WTC11 (cell line): Measurements from ENCODE around the gene HOMER2. TPM values are rescaled to one million over a fixed set of nuclear protein-coding genes. Genes with fewer than 3 reads are reported as not detected.

Source experiments
- ATAC-seq: fragments of 200-7000 bp; cut with Tn5 transposase; 2 replicates; pipeline ENCODE4 v1.10.0; 2021; ENCODE audit warnings: mild to moderate bottlenecking, moderate library complexity
- CTCF ChIA-PET: fragments of 300-600 bp; sonication (Branson Sonifier 250); formaldehyde crosslinking; loops from one replicate; lab custom pipeline; 2021; ENCODE audit warnings: antibody characterized with exemption; lab: Charles Lee
- POLR2A ChIA-PET: fragments of 350-600 bp; sonication (Branson Sonifier 250); formaldehyde crosslinking; loops from one replicate; lab custom pipeline; 2021; ENCODE audit warnings: antibody characterized with exemption; lab: Charles Lee
- DNase-seq: peaks from one replicate; pipeline ENCODE4 v3.0.0; 2021; ENCODE audit warnings: low spot score
- H3K27ac Mint-ChIP-seq: 2 replicates; pipeline ENCODE4 v1.8.0; 2021; ENCODE audit warnings: mixed read lengths
- H3K27me3 Mint-ChIP-seq: 2 replicates; pipeline ENCODE4 v1.8.0; 2021; ENCODE audit warnings: low read depth, mild to moderate bottlenecking, moderate library complexity, mixed read lengths
- H3K36me3 Mint-ChIP-seq: 2 replicates; pipeline ENCODE4 v1.8.0; 2021; ENCODE audit warnings: mixed read lengths
- H3K4me1 Mint-ChIP-seq: 2 replicates; pipeline ENCODE4 v1.8.0; 2022; ENCODE audit warnings: mixed read lengths
- H3K4me3 Mint-ChIP-seq: 2 replicates; pipeline ENCODE4 v1.8.0; 2021; ENCODE audit warnings: mild to moderate bottlenecking, moderate library complexity, mixed read lengths
- H3K9me3 Mint-ChIP-seq: 2 replicates; pipeline ENCODE4 v1.8.0; 2021; ENCODE audit warnings: mixed read lengths
- ATF2 ChIP-seq: sonication (generic); formaldehyde crosslinking; IDR thresholded peaks from 2 replicates; pipeline ENCODE4 v1.8.1; 2022; ENCODE audit warnings: low read depth, missing genetic modification reagents, borderline replicate concordance
- ATF3 ChIP-seq: sonication (generic); formaldehyde crosslinking; conservative IDR thresholded peaks from 2 replicates; pipeline ENCODE4 v1.8.1; 2022; ENCODE audit warnings: mild to moderate bottlenecking, missing genetic modification reagents
- CBFB ChIP-seq: sonication (generic); formaldehyde crosslinking; IDR thresholded peaks from 2 replicates; pipeline ENCODE4 v1.8.1; 2022; ENCODE audit warnings: mild to moderate bottlenecking, low read depth, missing genetic modification reagents
- FOXJ3 ChIP-seq: sonication (generic); formaldehyde crosslinking; IDR thresholded peaks from 2 replicates; pipeline ENCODE4 v1.9.0; 2021; ENCODE audit warnings: missing genetic modification reagents, mild to moderate bottlenecking, borderline replicate concordance
- KAT7 ChIP-seq: sonication (generic); formaldehyde crosslinking; IDR thresholded peaks from 2 replicates; pipeline ENCODE4 v1.8.1; 2023; ENCODE audit warnings: missing genetic modification reagents, mild to moderate bottlenecking, borderline replicate concordance
- PRDM15 ChIP-seq: sonication (generic); formaldehyde crosslinking; IDR thresholded peaks from 2 replicates; pipeline ENCODE4 v1.8.0; 2022; ENCODE audit warnings: missing genetic modification reagents
- RELA ChIP-seq: sonication (generic); formaldehyde crosslinking; IDR thresholded peaks from 2 replicates; pipeline ENCODE4 v1.8.1; 2022; ENCODE audit warnings: missing genetic modification reagents, mild to moderate bottlenecking, borderline replicate concordance
- RORB ChIP-seq: fragments of 250-450 bp; sonication (Bioruptor Pico); IDR thresholded peaks from 2 replicates; pipeline ENCODE4 v1.9.0; 2021; ENCODE audit warnings: mild to moderate bottlenecking
- SOX15 ChIP-seq: fragments of 250-450 bp; sonication (Bioruptor Pico); IDR thresholded peaks from 2 replicates; pipeline ENCODE4 v1.9.0; 2021; ENCODE audit warnings: mild to moderate bottlenecking
- STAT6 ChIP-seq: sonication (generic); formaldehyde crosslinking; conservative IDR thresholded peaks from 2 replicates; pipeline ENCODE4 v1.8.1; 2023; ENCODE audit warnings: mild to moderate bottlenecking, low read depth, missing genetic modification reagents, moderate library complexity
- TEAD1 ChIP-seq: sonication (generic); formaldehyde crosslinking; IDR thresholded peaks from 2 replicates; pipeline ENCODE4 v1.8.0; 2022; ENCODE audit warnings: mild to moderate bottlenecking, missing genetic modification reagents
- USF1 ChIP-seq: sonication (generic); formaldehyde crosslinking; IDR thresholded peaks from 2 replicates; pipeline ENCODE4 v1.8.0; 2022; ENCODE audit warnings: mild to moderate bottlenecking, missing genetic modification reagents
- ZNF512 ChIP-seq: sonication (generic); formaldehyde crosslinking; IDR thresholded peaks from 2 replicates; pipeline ENCODE4 v1.8.1; 2022; ENCODE audit warnings: missing genetic modification reagents, borderline replicate concordance
- total RNA-seq: library from RNA; stranded (reverse); gene quantifications from 3 replicates; pipeline ENCODE4 v1.2.3, GENCODE V29; 2021

Gene HOMER2
- total RNA-seq, 1 experiment from 2014 or later: 17.4 TPM

GRCh38 chr15:82936966-82937711 lies 15.4 kb downstream of the HOMER2 start (continued):
- TF ChIP-seq ZNF512 (CRISPR knock-in tag): no peak
- TF ChIP-seq, all 79 proteins: peak for 0

GRCh38 chr15:82935382-82935781 lies 17.1 kb downstream of the HOMER2 start:
- ChIA-PET CTCF (no interaction called here), POLR2A (no interaction called here)
- no peak for TF ChIP-seq STAT6
- TF ChIP-seq ATF3: no peak
- peaks cover 5% of the 10 kb centered on the region; the same call in 1 of the 2 replicates for H3K27me3 Mint-ChIP-seq
- H3K4me3 Mint-ChIP-seq: no peak overlapping the region
- H3K27ac Mint-ChIP-seq: no peak overlapping the region
- ATAC-seq (no peak), DNase-seq (no peak)
- no peaks in the 10 kb centered on the region for H3K36me3 Mint-ChIP-seq
- peaks cover 11% of the 10 kb centered on the region for H3K4me1 Mint-ChIP-seq
- H3K9me3 Mint-ChIP-seq: no peaks in the 10 kb centered on the region

GRCh38 chr15:82934100-82934880 lies 18.2 kb downstream of the HOMER2 start:
- CTCF ChIA-PET: no interaction called here
- Mint-ChIP-seq H3K36me3 (no peaks in the 10 kb centered on the region), H3K4me1 (peaks cover 11% of the 10 kb centered on the region), H3K27ac (no peak overlapping the region)
- no peak for DNase-seq
- no peak for ATAC-seq
- TF ChIP-seq RORB (CRISPR knock-in tag) (no peak), RELA (no peak), CBFB (CRISPR knock-in tag) (no peak), FOXJ3 (CRISPR knock-in tag) (no peak), SOX15 (CRISPR knock-in tag) (no peak)
- TF ChIP-seq, all 79 proteins: peak for 0
- H3K9me3 Mint-ChIP-seq: no peaks in the 10 kb centered on the region
- POLR2A ChIA-PET: no interaction called here
- H3K27me3 Mint-ChIP-seq: peaks cover 5% of the 10 kb centered on the region; the same call in 1 of the 2 replicates
- H3K4me3 Mint-ChIP-seq: no peak overlapping the region

GRCh38 chr15:82933576-82933975 lies 18.9 kb downstream of the HOMER2 start:
- ATAC-seq: no peak
- H3K36me3 Mint-ChIP-seq: no peaks in the 10 kb centered on the region
- DNase-seq: no peak
- no peaks in the 10 kb centered on the region for H3K9me3 Mint-ChIP-seq
- peaks cover 11% of the 10 kb centered on the region for H3K4me1 Mint-ChIP-seq
- H3K4me3 Mint-ChIP-seq: no peak overlapping the region
- POLR2A ChIA-PET: no interaction called here
- peaks cover 5% of the 10 kb centered on the region; the same call in 1 of the 2 replicates for H3K27me3 Mint-ChIP-seq
- CTCF ChIA-PET: no interaction called here
- no peak overlapping the region for H3K27ac Mint-ChIP-seq
- TF ChIP-seq FOXJ3 (CRISPR knock-in tag) (no peak), ATF2 (CRISPR knock-in tag) (no peak), PRDM15 (CRISPR knock-in tag) (no peak), STAT6 (no peak), TEAD1 (CRISPR knock-in tag) (no peak), KAT7 (CRISPR knock-in tag) (no peak), USF1 (CRISPR knock-in tag) (no peak)
